HEK293T (cell line): ENCODE results near the gene USP36.

Source experiments
- ELF4 ChIP-seq: fragments of 450-650 bp; IDR thresholded peaks from 2 replicates; pipeline ENCODE4 v1.6.1; 2017; ENCODE audit warnings: antibody characterized with exemption
- SP1 ChIP-seq: fragments of 450-650 bp; IDR thresholded peaks from 2 replicates; pipeline ENCODE4 v1.6.1; 2017

DNA sequence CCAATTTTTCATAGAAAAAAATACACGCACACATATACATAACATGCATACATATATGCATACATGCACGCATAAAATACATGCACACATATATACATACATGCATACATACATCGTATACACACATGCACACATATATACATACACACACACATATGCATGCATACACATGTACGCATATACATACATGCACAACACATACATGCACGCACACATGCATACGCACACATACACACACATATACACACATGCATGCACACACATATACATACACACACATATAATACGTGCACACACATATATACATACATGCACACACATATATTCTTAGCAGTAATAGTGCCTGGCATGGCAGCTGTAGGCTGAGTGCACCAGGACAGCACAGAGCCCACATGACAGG, 24.9 kb downstream of the USP36 start:
- TF ChIP-seq SP1 (no peak), ELF4 (no peak)
